Nephron progenitor cell (in vitro differentiated cells): ENCODE measurements around the gene DHRS13.
"Not testable (repeated sequence)": the region's sequence is repeated elsewhere in the genome, so short reads cannot be mapped to it uniquely, and the experiment has no call there.

ENCODE experiments used
- DNase-seq: peaks from one replicate; pipeline ENCODE4 v3.0.0; 2021
- H3K27ac Mint-ChIP-seq: 2 replicates; pipeline ENCODE4 v1.8.0; 2021; ENCODE audit warnings: mild to moderate bottlenecking, moderate library complexity, mixed read lengths
- H3K27me3 Mint-ChIP-seq: 2 replicates; pipeline ENCODE4 v1.8.0; 2021; ENCODE audit warnings: mild to moderate bottlenecking, low read depth, mixed read lengths; ENCODE audit not compliant: poor library complexity
- H3K36me3 Mint-ChIP-seq: 2 replicates; pipeline ENCODE4 v1.8.0; 2021; ENCODE audit warnings: low read depth, mixed read lengths
- H3K4me1 Mint-ChIP-seq: 2 replicates; pipeline ENCODE4 v1.8.0; 2021; ENCODE audit warnings: mixed read lengths
- H3K4me3 Mint-ChIP-seq: 2 replicates; pipeline ENCODE4 v1.8.0; 2021; ENCODE audit warnings: mild to moderate bottlenecking, moderate library complexity, mixed read lengths
- H3K9me3 Mint-ChIP-seq: 2 replicates; pipeline ENCODE4 v1.8.0; 2021; ENCODE audit warnings: mild to moderate bottlenecking, moderate library complexity, mixed read lengths
- CTCF ChIP-seq: fragments of 200-600 bp; sonication (generic); IDR thresholded peaks from 2 replicates; pipeline ENCODE4 v1.5.0; 2021; ENCODE audit warnings: antibody characterized with exemption

DHRS13 gene

DNA sequence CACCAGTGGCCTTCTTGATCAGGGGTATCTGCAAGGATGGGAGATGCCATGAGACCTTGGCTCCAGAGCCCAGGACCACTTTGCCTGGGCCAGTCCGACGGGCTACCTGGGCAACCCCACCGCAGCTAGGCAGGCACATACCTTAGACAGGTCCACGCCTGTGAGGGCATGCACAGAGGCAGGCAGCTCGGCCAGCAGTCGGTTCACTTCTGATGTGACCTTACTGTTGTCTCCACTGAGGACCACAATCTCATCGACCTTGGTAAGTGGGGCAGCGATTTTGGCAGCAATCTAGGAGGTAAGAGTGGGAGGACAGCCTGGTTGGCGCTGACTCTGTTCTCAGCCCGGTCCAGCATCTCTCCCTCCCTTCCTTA lies 22.3 kb downstream of the DHRS13 start:
- H3K9me3 Mint-ChIP-seq, result peaks cover 11% of the 10 kb centered on the region
- peaks cover 26% of the 10 kb centered on the region for H3K36me3 Mint-ChIP-seq
- TF ChIP-seq CTCF, result no peak
- H3K27ac Mint-ChIP-seq, result no peak overlapping the region
- H3K27me3 Mint-ChIP-seq, result no peaks in the 10 kb centered on the region
- H3K4me3 Mint-ChIP-seq, result no peak overlapping the region
- H3K4me1 Mint-ChIP-seq, result no peaks in the 10 kb centered on the region
- DNase-seq, result no peak

GRCh38 chr17:28879886-28880571 lies 22.9 kb downstream of the DHRS13 start:
- Mint-ChIP-seq H3K27ac (no peak overlapping the region), H3K9me3 (peaks cover 11% of the 10 kb centered on the region), H3K36me3 (peaks cover 26% of the 10 kb centered on the region), H3K4me1 (no peaks in the 10 kb centered on the region), H3K4me3 (no peak overlapping the region), H3K27me3 (no peaks in the 10 kb centered on the region)
- no peak for DNase-seq
- TF ChIP-seq CTCF, result no peak

DNA sequence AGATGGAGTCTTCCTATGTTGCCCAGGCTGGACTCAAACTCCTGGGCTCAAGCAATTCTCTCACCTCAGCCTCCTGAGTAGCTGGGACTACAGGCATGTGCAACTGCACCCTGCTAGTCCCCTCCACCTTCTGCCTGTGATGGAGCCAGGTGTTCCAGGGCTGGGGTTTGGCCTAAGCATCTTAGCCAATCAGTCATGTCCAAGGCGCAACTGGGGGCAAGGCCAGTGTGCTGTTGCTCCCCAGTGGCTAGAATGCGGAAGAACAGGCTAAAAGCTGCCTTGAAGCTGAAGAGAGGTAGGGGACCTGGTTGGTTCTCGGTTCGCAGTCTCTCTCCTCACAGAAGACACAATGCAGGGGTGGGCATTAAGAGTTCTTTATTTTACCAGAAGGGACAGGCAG lies 23.9 kb downstream of the DHRS13 start:
- H3K4me3 Mint-ChIP-seq, result no peak overlapping the region
- H3K27ac Mint-ChIP-seq, result peak overlapping the region; percentile 70
- peak; percentile 38 for DNase-seq
- TF ChIP-seq CTCF, result peak; percentile 28
- H3K36me3 Mint-ChIP-seq, result peaks cover 26% of the 10 kb centered on the region
- H3K27me3 Mint-ChIP-seq, result no peaks in the 10 kb centered on the region
- peaks cover 7% of the 10 kb centered on the region for H3K4me1 Mint-ChIP-seq
- peaks cover 11% of the 10 kb centered on the region for H3K9me3 Mint-ChIP-seq

DNA sequence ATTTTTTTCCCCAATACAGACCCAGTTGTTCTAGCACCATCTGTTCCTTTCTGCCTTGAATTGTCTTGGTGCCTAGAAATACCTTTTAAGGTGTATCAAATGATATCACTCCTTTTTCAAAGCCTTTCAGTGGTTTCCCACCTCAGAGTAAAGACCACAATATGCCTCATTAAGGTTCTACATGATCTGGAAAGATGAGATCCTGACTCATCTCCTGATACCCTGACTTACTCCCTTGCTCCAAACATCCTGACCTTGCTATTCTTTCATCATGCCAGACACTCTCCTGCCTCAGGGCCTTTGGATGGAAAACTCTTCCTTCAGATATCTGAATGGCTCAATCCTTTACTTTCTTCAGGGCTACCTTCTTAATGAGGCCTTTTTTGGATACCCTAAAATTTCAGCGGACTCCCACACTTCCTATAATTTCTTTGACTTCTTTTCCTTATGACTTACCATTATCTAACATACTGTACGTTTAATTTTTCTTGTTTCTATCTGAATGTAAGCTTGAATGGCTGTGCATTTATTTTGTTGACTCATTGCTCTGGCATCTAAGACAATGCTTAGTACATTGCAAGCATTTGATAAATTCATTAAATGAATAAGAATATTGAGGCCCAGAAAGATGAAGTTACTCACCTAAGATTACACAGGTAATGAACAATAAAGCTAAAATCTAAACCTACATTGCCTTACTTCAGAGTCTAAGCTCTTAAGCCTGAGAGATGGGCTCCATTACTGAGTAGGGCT lies 24.5 kb downstream of the DHRS13 start:
- no peak for DNase-seq
- Mint-ChIP-seq H3K4me1 (peaks cover 10% of the 10 kb centered on the region), H3K27me3 (no peaks in the 10 kb centered on the region), H3K4me3 (no peak overlapping the region), H3K27ac (no peak overlapping the region), H3K9me3 (peaks cover 11% of the 10 kb centered on the region), H3K36me3 (peaks cover 26% of the 10 kb centered on the region)
- TF ChIP-seq CTCF, result no peak

DNA sequence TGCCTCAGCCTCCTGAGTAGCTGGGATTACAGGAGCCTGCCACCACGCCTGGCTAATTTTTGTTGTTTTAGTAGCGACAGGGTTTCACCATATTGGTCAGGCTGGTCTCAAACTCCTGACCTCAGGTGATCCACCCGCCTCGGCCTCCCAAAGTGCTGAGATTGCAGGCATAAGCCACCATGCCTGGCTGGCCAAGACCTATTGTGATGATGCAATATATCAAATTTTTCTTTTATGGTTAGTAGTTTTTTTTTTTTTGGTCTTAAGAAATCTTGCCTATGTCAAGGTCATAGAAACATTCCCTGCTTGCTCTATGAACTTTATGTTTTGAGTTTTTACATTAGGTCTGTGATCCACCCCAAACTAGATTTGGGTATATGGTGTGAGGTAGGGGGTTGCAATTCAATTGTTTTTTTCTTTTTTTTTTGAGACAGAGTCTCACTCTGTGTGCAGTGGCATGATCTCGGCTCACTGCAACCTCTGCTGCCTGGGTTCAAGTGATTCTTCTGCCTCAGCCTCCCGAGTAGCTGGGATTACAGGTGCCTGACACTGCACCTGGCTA lies 25.6 kb downstream of the DHRS13 start:
- not testable (repeated sequence) for H3K4me3 Mint-ChIP-seq, H3K27me3 Mint-ChIP-seq, H3K27ac Mint-ChIP-seq, DNase-seq
- Mint-ChIP-seq H3K36me3 (peaks cover 26% of the 10 kb centered on the region), H3K9me3 (peaks cover 11% of the 10 kb centered on the region), H3K4me1 (peaks cover 10% of the 10 kb centered on the region)

- peaks cover 14% of the 10 kb centered on the region for H3K4me1 Mint-ChIP-seq
- peaks cover 26% of the 10 kb centered on the region for H3K36me3 Mint-ChIP-seq
- no peak overlapping the region for H3K4me3 Mint-ChIP-seq
- H3K27ac Mint-ChIP-seq, result peak overlapping the region; percentile 72
- peaks cover 11% of the 10 kb centered on the region for H3K9me3 Mint-ChIP-seq
- TF ChIP-seq CTCF, result no peak
- H3K27me3 Mint-ChIP-seq, result no peaks in the 10 kb centered on the region
- no peak for DNase-seq
Observed at GRCh38 chr17:28875848-28876550, 26.9 kb downstream of the DHRS13 start.
